Neural progenitor cell (in vitro differentiated cells): ENCODE measurements around the gene STK39.

Source experiments
- EZH2phosphoT487 ChIP-seq: fragments of 200-600 bp; sonication (generic); IDR thresholded peaks from 2 replicates; pipeline ENCODE4 v1.6.1; 2017; ENCODE audit warnings: antibody characterized with exemption
- TF ChIP-seq, protein P1 (sequence below): fragments of 200-600 bp; sonication (generic); IDR thresholded peaks from 2 replicates; pipeline ENCODE4 v1.5.1; 2017; ENCODE audit warnings: antibody characterized with exemption, mild to moderate bottlenecking

DNA sequence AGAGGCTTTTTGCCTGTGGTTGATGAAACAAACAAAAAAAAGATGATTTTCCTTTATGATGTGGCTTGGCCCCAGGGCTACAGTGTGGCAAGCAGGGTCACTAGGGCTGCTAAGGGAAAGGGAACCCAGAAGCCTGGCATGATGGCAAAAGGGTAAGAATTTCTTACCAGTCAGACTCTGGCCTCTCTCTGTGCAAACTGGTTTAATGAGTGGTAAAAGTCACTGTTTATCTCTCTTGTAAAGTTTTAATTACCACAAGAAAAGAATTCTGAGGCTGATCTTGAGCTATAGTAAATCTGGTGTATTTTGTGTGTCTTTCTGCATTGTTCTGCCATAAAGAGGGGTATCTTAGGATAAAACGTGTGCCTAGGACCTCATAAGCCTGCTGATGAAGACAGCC lies 275.4 kb downstream of the STK39 start:
- TF ChIP-seq, protein P1, sequence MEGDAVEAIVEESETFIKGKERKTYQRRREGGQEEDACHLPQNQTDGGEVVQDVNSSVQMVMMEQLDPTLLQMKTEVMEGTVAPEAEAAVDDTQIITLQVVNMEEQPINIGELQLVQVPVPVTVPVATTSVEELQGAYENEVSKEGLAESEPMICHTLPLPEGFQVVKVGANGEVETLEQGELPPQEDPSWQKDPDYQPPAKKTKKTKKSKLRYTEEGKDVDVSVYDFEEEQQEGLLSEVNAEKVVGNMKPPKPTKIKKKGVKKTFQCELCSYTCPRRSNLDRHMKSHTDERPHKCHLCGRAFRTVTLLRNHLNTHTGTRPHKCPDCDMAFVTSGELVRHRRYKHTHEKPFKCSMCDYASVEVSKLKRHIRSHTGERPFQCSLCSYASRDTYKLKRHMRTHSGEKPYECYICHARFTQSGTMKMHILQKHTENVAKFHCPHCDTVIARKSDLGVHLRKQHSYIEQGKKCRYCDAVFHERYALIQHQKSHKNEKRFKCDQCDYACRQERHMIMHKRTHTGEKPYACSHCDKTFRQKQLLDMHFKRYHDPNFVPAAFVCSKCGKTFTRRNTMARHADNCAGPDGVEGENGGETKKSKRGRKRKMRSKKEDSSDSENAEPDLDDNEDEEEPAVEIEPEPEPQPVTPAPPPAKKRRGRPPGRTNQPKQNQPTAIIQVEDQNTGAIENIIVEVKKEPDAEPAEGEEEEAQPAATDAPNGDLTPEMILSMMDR: no peak
- no peak for TF ChIP-seq EZH2phosphoT487
